ENCODE measurements around the gene ZNF511. TPM values are rescaled to one million over a fixed set of nuclear protein-coding genes. Genes with fewer than 3 reads are reported as not detected.

The ZNF511 gene
- total RNA-seq, 1 donor from 2014 or later: 36.3 TPM

DNA sequence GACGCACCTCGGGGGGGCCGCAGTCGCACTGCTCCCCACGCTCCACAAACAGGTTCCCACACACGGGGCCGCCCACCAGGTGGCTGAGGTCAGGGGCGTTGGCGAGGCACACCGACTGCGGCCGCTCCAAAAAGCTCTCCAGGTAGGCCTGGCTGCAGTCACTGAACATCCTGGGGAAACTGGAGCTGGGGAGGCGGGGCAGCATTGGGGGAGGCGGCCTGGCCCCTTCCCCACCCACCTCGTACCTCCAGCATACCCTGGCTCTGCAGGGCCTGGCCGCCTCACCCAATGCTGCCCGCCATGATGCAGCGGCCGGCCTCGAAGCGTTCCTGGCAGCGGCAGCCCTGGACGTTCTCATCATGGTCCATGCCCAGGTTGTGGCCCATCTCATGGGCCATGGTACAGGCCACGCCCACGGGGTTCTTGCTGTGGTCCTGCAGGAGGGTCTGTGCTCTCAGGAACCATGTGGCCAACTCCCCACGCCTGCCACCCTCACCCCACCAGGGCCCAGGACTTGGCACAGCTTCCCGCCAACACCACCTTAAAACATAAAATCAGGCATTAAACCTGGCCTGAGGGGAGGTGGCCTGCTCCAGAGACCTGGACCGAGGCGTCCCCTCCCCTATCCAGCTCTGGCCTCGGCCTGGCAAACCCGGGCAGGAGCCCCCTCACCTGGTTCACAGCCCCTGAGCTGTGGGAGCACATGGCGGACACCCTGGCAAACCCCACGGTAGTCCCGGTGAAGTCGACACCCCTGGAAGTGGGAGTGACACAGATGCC is 37.0 kb upstream of the ZNF511 start:
- intact Hi-C loops (cut with DNase I): no loop called here
- Histone ChIP-seq H3K9me3 (no peaks in the 10 kb centered on the region), H3K4me1 (peaks cover 5% of the 10 kb centered on the region), H3K27ac (no peak overlapping the region), H3K27me3 (no peaks in the 10 kb centered on the region), H3K36me3 (no peaks in the 10 kb centered on the region), H3K4me3 (no peak overlapping the region)
- DNase-seq (ENCODE audit: extremely low spot score in 2 of 2): no peak
- TF ChIP-seq POLR2AphosphoS5 (IDR thresholded peaks at IDR 0.05; ENCODE audit: insufficient read depth in 1 of 2, low read depth in 1 of 2): no peak

GRCh38 chr10:133272301-133272963 is 36.3 kb upstream of the ZNF511 start:
- no peaks in the 10 kb centered on the region for H3K9me3 ChIP-seq
- H3K4me3 ChIP-seq: no peak overlapping the region
- no peak overlapping the region for H3K27ac ChIP-seq
- H3K4me1 ChIP-seq: peaks cover 12% of the 10 kb centered on the region
- no peaks in the 10 kb centered on the region for H3K27me3 ChIP-seq
- no peaks in the 10 kb centered on the region for H3K36me3 ChIP-seq
- no peak for DNase-seq (ENCODE audit: extremely low spot score in 2 of 2)
- intact Hi-C loops (cut with DNase I): no loop called here
- TF ChIP-seq POLR2A (IDR thresholded peaks at IDR 0.05) (no peak), POLR2AphosphoS5 (IDR thresholded peaks at IDR 0.05; ENCODE audit: insufficient read depth in 1 of 2, low read depth in 1 of 2) (no peak)
- TF ChIP-seq, protein P1, sequence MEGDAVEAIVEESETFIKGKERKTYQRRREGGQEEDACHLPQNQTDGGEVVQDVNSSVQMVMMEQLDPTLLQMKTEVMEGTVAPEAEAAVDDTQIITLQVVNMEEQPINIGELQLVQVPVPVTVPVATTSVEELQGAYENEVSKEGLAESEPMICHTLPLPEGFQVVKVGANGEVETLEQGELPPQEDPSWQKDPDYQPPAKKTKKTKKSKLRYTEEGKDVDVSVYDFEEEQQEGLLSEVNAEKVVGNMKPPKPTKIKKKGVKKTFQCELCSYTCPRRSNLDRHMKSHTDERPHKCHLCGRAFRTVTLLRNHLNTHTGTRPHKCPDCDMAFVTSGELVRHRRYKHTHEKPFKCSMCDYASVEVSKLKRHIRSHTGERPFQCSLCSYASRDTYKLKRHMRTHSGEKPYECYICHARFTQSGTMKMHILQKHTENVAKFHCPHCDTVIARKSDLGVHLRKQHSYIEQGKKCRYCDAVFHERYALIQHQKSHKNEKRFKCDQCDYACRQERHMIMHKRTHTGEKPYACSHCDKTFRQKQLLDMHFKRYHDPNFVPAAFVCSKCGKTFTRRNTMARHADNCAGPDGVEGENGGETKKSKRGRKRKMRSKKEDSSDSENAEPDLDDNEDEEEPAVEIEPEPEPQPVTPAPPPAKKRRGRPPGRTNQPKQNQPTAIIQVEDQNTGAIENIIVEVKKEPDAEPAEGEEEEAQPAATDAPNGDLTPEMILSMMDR (IDR thresholded peaks at IDR 0.05): no peak

- TF ChIP-seq, protein P1 (IDR thresholded peaks at IDR 0.05): no peak
- TF ChIP-seq POLR2AphosphoS5 (IDR thresholded peaks at IDR 0.05; ENCODE audit: insufficient read depth in 1 of 2, low read depth in 1 of 2) (no peak), POLR2A (IDR thresholded peaks at IDR 0.05) (no peak)
- Histone ChIP-seq H3K27ac (no peak overlapping the region), H3K27me3 (no peaks in the 10 kb centered on the region), H3K4me1 (peaks cover 16% of the 10 kb centered on the region), H3K36me3 (no peaks in the 10 kb centered on the region), H3K9me3 (no peaks in the 10 kb centered on the region), H3K4me3 (no peak overlapping the region)
- DNase-seq (ENCODE audit: extremely low spot score in 2 of 2): no peak
- intact Hi-C loops (cut with DNase I): no loop called here
Observed at GRCh38 chr10:133272964-133273420, 35.7 kb upstream of the ZNF511 start.

GRCh38 chr10:133273534-133274143 is 35.1 kb upstream of the ZNF511 start:
- H3K4me3 ChIP-seq: no peak overlapping the region
- DNase-seq (ENCODE audit: extremely low spot score in 2 of 2): no peak
- H3K27ac ChIP-seq: no peak overlapping the region
- no peaks in the 10 kb centered on the region for H3K9me3 ChIP-seq
- TF ChIP-seq POLR2AphosphoS5 (IDR thresholded peaks at IDR 0.05; ENCODE audit: insufficient read depth in 1 of 2, low read depth in 1 of 2): no peak
- TF ChIP-seq POLR2A (IDR thresholded peaks at IDR 0.05): no peak
- TF ChIP-seq, protein P1 (IDR thresholded peaks at IDR 0.05): no peak
- intact Hi-C loops (cut with DNase I): no loop called here
- H3K4me1 ChIP-seq: peaks cover 16% of the 10 kb centered on the region
- peaks cover 0 to 1% of the 10 kb centered on the region in 2 donors for H3K36me3 ChIP-seq
- H3K27me3 ChIP-seq: no peaks in the 10 kb centered on the region

DNA sequence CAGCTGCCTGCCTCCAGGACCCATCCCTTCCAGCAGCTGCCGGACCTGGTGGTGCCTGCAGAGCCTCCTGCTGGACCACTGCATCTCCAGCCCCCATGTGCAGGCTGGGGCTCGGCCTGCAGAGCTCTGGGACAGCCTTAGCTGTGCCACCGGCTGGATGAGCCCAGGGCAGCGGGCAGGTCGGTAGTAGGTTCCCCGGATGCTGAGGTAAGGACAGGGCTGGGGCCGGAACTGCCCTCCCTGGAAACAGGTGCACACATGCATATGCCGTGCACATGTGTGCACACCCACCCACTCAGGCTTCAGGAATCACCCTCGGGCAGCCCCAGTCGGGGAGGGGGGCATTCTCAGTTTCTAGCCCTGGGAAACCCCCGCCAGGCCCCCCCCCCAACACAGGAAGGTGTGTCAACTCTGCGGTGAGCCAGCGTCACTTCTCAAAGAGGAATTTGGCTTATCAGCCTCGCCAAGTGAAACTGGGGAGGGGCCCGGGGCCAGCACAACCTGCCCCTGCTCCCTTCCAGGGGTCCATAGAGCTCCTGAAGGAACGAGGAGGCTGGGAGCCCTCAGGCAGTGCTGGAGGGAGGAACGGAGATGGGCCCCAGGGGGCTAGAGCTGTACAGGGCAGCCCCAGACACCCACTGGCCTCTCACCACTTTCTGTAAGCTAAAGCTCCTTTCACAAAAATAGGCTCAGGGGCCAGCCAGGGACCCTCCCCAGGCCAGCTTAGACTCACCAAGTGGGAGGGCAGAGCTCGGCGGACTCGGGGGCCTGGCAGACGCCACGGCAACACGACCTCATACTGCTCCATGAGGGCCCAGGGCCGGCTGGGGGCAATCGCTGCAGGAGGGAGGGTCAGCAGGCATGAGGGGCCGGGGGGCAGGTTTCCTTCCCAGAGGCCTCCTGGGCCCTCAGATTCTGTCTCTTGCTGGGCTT is 33.7 kb upstream of the ZNF511 start:
- H3K27me3 ChIP-seq: no peaks in the 10 kb centered on the region
- TF ChIP-seq, protein P1 (IDR thresholded peaks at IDR 0.05): no peak
- H3K4me1 ChIP-seq: peaks cover 16% of the 10 kb centered on the region
- H3K27ac ChIP-seq: no peak overlapping the region
- DNase-seq (ENCODE audit: extremely low spot score in 2 of 2): no peak
- H3K4me3 ChIP-seq: peak overlapping the region in 1 of 2 donors; percentile 30
- intact Hi-C loops (cut with DNase I): no loop called here
- H3K9me3 ChIP-seq: no peaks in the 10 kb centered on the region
- peaks cover 0 to 15% of the 10 kb centered on the region in 2 donors for H3K36me3 ChIP-seq
